Stimulated activated CD4-positive, alpha-beta T cell treated with anti-CD3 and anti-CD28 coated beads, Interleukin-1b, Interleukin-23, amount 100 ng/mL, for 1 hour (primary cell): ENCODE results near the gene AFF4.

ENCODE experiments used
- DNase-seq, 2 donors: peaks; one replicate each; pipeline ENCODE4 v3.0.0-alpha.2; 2020; ENCODE audit warnings: low read depth in 2 of 2

AFF4 gene

GRCh38 chr5:132827943-132828673 lies 135.3 kb downstream of the AFF4 start:
- DNase-seq: no peak

DNA sequence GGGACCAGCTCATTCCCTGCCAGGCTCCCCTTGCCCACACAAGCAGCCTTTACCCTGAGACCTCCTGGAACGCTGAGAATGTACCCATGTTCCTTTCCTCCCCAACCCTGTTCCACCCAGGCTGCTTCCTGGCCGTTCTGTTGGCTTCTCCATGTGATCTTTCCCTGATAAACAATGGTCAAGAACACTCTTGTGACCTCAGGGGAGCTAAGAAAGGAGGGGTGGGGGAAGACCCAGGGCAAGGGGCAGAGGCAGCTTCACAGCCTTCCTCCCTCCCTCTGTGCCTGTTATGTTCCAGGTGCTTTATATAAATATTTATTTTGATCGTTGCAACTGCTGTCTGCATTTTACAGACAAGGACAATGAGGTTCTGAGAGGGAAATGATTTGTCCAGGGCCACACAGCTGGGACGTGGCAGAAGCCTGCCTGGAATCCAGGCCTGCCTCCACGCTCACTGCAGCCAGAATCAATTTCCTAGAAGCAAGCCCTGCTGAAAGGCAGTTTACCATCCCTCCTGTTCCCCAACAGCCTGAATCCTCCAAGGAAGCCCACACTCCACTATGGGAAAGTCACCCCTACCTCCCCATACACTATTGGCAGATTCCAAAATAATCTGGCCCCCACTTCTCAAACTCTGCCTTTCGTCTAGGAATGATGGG lies 136.9 kb downstream of the AFF4 start:
- DNase-seq: no peak

DNA sequence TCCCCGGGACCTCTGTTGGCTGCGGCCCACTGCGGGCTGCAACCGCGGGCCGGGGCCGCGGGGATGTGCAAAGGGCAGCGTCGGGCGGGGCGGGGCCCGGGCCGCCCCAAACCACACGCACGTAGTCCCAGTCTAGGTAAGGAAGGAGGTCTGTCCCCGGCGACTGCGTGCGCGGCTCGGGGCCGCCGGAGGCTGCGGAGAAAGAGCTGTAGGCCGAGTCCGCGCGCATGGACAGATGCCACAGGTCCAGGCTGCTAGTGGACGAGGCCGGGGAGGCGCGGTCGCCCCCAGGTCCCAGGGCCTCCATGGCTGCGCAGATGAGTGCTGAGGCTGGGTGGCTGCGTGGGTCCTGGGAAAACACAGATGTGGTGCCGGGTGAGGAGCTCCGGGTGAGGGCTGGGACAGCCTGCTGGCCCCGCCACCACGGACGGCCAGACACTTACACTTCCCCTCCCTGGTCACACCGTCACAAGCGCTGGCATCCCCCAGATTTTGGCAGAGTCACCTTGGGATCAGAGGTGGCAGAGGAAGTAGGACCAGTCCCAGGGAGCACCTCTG lies 137.5 kb downstream of the AFF4 start:
- DNase-seq: no peak
